B cell (primary cell): ENCODE results near the gene BABAM2. TPM values are rescaled to one million over a fixed set of nuclear protein-coding genes. Genes with fewer than 3 reads are reported as not detected.

ENCODE experiments used
- ATAC-seq: fragments of 200-7000 bp; cut with Tn5 transposase; one replicate; pipeline ENCODE4 v1.10.0; 2021; ENCODE audit warnings: low read depth, mild to moderate bottlenecking, moderate number of reproducible peaks, moderate library complexity
- CTCF ChIA-PET: fragments of 350-600 bp; sonication (Branson Sonifier 250); formaldehyde crosslinking; loops from one replicate; lab custom pipeline; 2021; ENCODE audit warnings: antibody characterized with exemption, inconsistent platforms; lab: Charles Lee
- POLR2A ChIA-PET: fragments of 350-600 bp; sonication (Branson Sonifier 250); formaldehyde crosslinking; loops from one replicate; lab custom pipeline; 2021; ENCODE audit warnings: antibody characterized with exemption; lab: Charles Lee
- DNase-seq: peaks from one replicate; pipeline ENCODE4 v3.0.0; 2013
- H2AFZ ChIP-seq: 2 replicates; pipeline ENCODE4 v1.6.1; 2012; ENCODE audit warnings: mild to moderate bottlenecking, low read depth, low read length; ENCODE audit not compliant: insufficient read depth, poor library complexity, severe bottlenecking
- H3K27ac ChIP-seq, 2 donors: 1 replicate in 1 of 2; 2 replicates in 1 of 2; pipeline ENCODE4 v1.5.1; 2012 to 2013; ENCODE audit warnings: low read length in 2 of 2, mild to moderate bottlenecking in 2 of 2, moderate library complexity in 1 of 2
- H3K27me3 ChIP-seq, 4 experiments: fragments of 200-600 bp in 1 of 4; sonication (generic) in 1 of 4; replicated peaks in 1 of 4; 1 replicate in 2 of 4; 2 replicates in 2 of 4; pipeline versions ENCODE4 v1.6.1 to v1.7.0; 2013 to 2016; ENCODE audit warnings: low read length in 3 of 4, mild to moderate bottlenecking in 2 of 4, mixed read lengths in 1 of 4, moderate library complexity in 1 of 4; ENCODE audit not compliant: insufficient read depth in 4 of 4, control insufficient read depth in 3 of 4; ENCODE audit errors: control extremely low read depth in 1 of 4
- H3K36me3 ChIP-seq, 2 experiments: replicated peaks in 1 of 2; 1 replicate in 1 of 2; 2 replicates in 1 of 2; pipeline versions ENCODE4 v1.6.1 to v1.7.1; 2013; ENCODE audit warnings: low read length in 1 of 2; ENCODE audit not compliant: insufficient read depth in 2 of 2, control insufficient read depth in 1 of 2; ENCODE audit errors: control extremely low read depth in 1 of 2, extremely low read depth in 1 of 2
- H3K4me1 ChIP-seq, 2 donors: fragments of 200-600 bp in 1 of 2; sonication (generic) in 1 of 2; 1 replicate in 1 of 2; 2 replicates in 1 of 2; pipeline versions ENCODE4 v1.5.1 to v1.6.1; 2013 to 2017; ENCODE audit warnings: low read length in 2 of 2; ENCODE audit not compliant: control insufficient read depth in 2 of 2, insufficient read depth in 2 of 2
- H3K4me2 ChIP-seq: replicated peaks from 2 replicates; pipeline ENCODE3; 2012; ENCODE audit warnings: mild to moderate bottlenecking, low read depth, low read length; ENCODE audit not compliant: poor library complexity, severe bottlenecking
- H3K4me3 ChIP-seq, 5 experiments: fragments of 200-600 bp in 1 of 5; sonication (generic) in 1 of 5; 1 replicate in 3 of 5; 2 replicates in 2 of 5; pipeline versions ENCODE4 v1.5.1 to v1.7.0; 2011 to 2016; ENCODE audit warnings: low read length in 4 of 5, mild to moderate bottlenecking in 4 of 5, low read depth in 2 of 5, control low read depth in 1 of 5, moderate library complexity in 1 of 5; ENCODE audit not compliant: insufficient read depth in 1 of 5; ENCODE audit errors: control extremely low read depth in 1 of 5, extremely low read depth in 1 of 5
- H3K79me2 ChIP-seq: fragments of 200-600 bp; sonication (generic); one replicate; pipeline ENCODE4 v1.6.0; 2016; ENCODE audit warnings: low read length; ENCODE audit not compliant: control insufficient read depth, insufficient read depth
- H3K9ac ChIP-seq: fragments of 200-600 bp; sonication (generic); 2 replicates; pipeline ENCODE4 v1.6.1; 2017; ENCODE audit warnings: mild to moderate bottlenecking, low read length, moderate library complexity
- H3K9me3 ChIP-seq, 3 donors: one replicate each; pipeline versions ENCODE4 v1.6.1 to v1.7.1; 2013; ENCODE audit warnings: low read length in 2 of 3; ENCODE audit not compliant: control insufficient read depth in 2 of 3, insufficient read depth in 1 of 3; ENCODE audit errors: control extremely low read depth in 1 of 3
- H4K20me1 ChIP-seq: 2 replicates; pipeline ENCODE4 v1.6.0; 2012; ENCODE audit warnings: mild to moderate bottlenecking, low read length; ENCODE audit not compliant: insufficient read depth, control insufficient read depth, poor library complexity, severe bottlenecking
- H3K27ac Mint-ChIP-seq: one replicate; pipeline ENCODE4 v1.8.0; 2021; ENCODE audit warnings: mixed read lengths
- H3K27me3 Mint-ChIP-seq: one replicate; pipeline ENCODE4 v1.8.0; 2021; ENCODE audit warnings: mixed read lengths
- H3K4me1 Mint-ChIP-seq: one replicate; pipeline ENCODE4 v1.8.0; 2021; ENCODE audit warnings: mixed read lengths
- H3K4me3 Mint-ChIP-seq: one replicate; pipeline ENCODE4 v1.8.0; 2021; ENCODE audit warnings: mixed read lengths
- H3K9me3 Mint-ChIP-seq: one replicate; pipeline ENCODE4 v1.8.0; 2022; ENCODE audit warnings: mixed read lengths; ENCODE audit not compliant: insufficient read depth
- CTCF ChIP-seq: fragments of 200-600 bp; IDR thresholded peaks from one replicate; pipeline ENCODE4 v1.8.0; 2022; ENCODE audit warnings: antibody characterized with exemption, mild to moderate bottlenecking
- EZH2 ChIP-seq: IDR thresholded peaks from 2 replicates; pipeline ENCODE4 v1.6.1; 2012; ENCODE audit warnings: borderline replicate concordance, low read depth, mild to moderate bottlenecking, moderate library complexity, low read length; ENCODE audit not compliant: insufficient read depth, poor library complexity, severe bottlenecking
- WGBS: methylation state at CpG from one replicate; pipeline ENCODE4 v1.1.5; 2013; ENCODE audit warnings: missing lambda C conversion rate; ENCODE audit not compliant: insufficient coverage; 5-methylcytosine and 5-hydroxymethylcytosine counted together
- intact Hi-C: fragments of 100-400 bp; cut with micrococcal nuclease; formaldehyde crosslinking; loops from one replicate; pipeline ENCODE4 v1.10.0; 2022
- polyA plus RNA-seq: library from polyadenylated mRNA; depleted of rRNA; stranded (reverse); fragments of >200 nt; gene quantifications from 2 replicates; pipeline ENCODE4 v1.2.3, GENCODE V29; 2012
- total RNA-seq, 2 donors: library from RNA; stranded (reverse); fragments of 120-200 nt in 1 of 2; gene quantifications; 1 replicate in 1 of 2; 2 replicates in 1 of 2; pipeline versions ENCODE4 v1.2.3 to v1.2.4, GENCODE V29; 2013 to 2022

BABAM2 gene
- total and polyA plus RNA-seq, 2 donors (not counting 1 experiment from before 2014, with no cell fraction given), result 22.3 to 69.6 TPM

- Histone ChIP-seq H3K27me3 (no peaks in the 10 kb centered on the region), H3K4me2 (no peak overlapping the region), H3K27ac (no peak overlapping the region), H2AFZ (no peak overlapping the region), H3K4me3 (no peak overlapping the region), H3K4me1 (no peaks in the 10 kb centered on the region), H3K9me3 (no peaks in the 10 kb centered on the region), H3K9ac (no peak overlapping the region), H3K36me3 (peaks cover 0 to 6% of the 10 kb centered on the region in 2 experiments), H4K20me1 (no peaks in the 10 kb centered on the region), H3K79me2 (no peaks in the 10 kb centered on the region)
- ChIA-PET CTCF (interaction anchor here (1.2 kb wide), 1 partner anchor 24 kb away, joined by 3 read pairs; no protein-coding TSS in a partner anchor), POLR2A (no interaction called here)
- intact Hi-C loops, result no loop called here
- Mint-ChIP-seq H3K9me3 (no peaks in the 10 kb centered on the region), H3K4me1 (no peaks in the 10 kb centered on the region), H3K27ac (no peak overlapping the region), H3K4me3 (no peak overlapping the region), H3K27me3 (no peaks in the 10 kb centered on the region)
- TF ChIP-seq EZH2 (no peak), CTCF (no peak)
- ATAC-seq, result no peak
- 92% methylated on average over 2 of the region's 7 CpGs for WGBS
- no peak for DNase-seq
These were observed 392.5 kb downstream of the BABAM2 start for GRCh38 chr2:28282861-28283646.

DNA sequence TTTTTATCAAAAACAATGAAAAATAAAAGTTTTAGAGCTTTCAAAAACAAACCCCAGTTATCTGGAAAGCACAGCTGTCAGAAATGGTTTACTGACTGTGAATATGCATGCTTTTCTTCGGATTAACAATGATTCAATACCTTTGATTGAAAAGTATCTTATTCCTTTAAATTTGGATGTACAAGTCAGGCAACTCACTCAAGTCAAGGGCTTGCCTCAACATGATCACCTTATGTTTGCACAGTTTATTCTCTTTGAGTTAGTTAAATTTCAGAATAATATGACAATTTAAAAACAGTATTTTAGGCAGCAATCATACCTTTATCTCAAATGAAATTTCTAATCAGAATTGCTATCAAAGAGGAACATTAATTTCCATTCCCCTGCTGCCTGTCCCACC lies 393.3 kb downstream of the BABAM2 start:
- Histone ChIP-seq H2AFZ (no peak overlapping the region), H3K36me3 (peaks cover 0 to 6% of the 10 kb centered on the region in 2 experiments), H3K9me3 (no peaks in the 10 kb centered on the region), H3K27ac (no peak overlapping the region), H3K9ac (no peak overlapping the region), H3K79me2 (no peaks in the 10 kb centered on the region), H4K20me1 (no peaks in the 10 kb centered on the region), H3K4me1 (no peaks in the 10 kb centered on the region), H3K27me3 (no peaks in the 10 kb centered on the region), H3K4me2 (no peak overlapping the region), H3K4me3 (no peak overlapping the region)
- Mint-ChIP-seq H3K27ac (no peak overlapping the region), H3K4me1 (no peaks in the 10 kb centered on the region), H3K27me3 (no peaks in the 10 kb centered on the region), H3K9me3 (no peaks in the 10 kb centered on the region), H3K4me3 (no peak overlapping the region)
- 100% methylated on average over 1 of the region's 1 CpG for WGBS
- ChIA-PET POLR2A (no interaction called here), CTCF (interaction anchor here (1.2 kb wide), 1 partner anchor 24 kb away, joined by 3 read pairs; no protein-coding TSS in a partner anchor)
- DNase-seq (no peak), ATAC-seq (no peak)
- intact Hi-C loops, result no loop called here
- TF ChIP-seq EZH2, result no peak
- TF ChIP-seq CTCF, result no peak
